GM04503 (cell line): ENCODE measurements around the gene OPRM1.
"Not testable (repeated sequence)": the region's sequence is repeated elsewhere in the genome, so short reads cannot be mapped to it uniquely, and the experiment has no call there.

Experiments
- DNase-seq: peaks from one replicate; pipeline ENCODE4 v3.0.0-alpha.2; 2012; ENCODE audit warnings: low read depth

OPRM1 gene

DNA sequence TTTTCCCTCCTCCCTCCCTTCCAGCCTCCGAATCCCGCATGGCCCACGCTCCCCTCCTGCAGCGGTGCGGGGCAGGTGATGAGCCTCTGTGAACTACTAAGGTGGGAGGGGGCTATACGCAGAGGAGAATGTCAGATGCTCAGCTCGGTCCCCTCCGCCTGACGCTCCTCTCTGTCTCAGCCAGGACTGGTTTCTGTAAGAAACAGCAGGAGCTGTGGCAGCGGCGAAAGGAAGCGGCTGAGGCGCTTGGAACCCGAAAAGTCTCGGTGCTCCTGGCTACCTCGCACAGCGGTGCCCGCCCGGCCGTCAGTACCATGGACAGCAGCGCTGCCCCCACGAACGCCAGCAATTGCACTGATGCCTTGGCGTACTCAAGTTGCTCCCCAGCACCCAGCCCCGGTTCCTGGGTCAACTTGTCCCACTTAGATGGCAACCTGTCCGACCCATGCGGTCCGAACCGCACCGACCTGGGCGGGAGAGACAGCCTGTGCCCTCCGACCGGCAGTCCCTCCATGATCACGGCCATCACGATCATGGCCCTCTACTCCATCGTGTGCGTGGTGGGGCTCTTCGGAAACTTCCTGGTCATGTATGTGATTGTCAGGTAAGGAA lies at the start of gene OPRM1:
TSS of gene OPRM1 (plus strand) at position 10 of the 612 bp plus-strand sequence. CDS start at position 315, 305 bp downstream.
- no peak for DNase-seq

DNA sequence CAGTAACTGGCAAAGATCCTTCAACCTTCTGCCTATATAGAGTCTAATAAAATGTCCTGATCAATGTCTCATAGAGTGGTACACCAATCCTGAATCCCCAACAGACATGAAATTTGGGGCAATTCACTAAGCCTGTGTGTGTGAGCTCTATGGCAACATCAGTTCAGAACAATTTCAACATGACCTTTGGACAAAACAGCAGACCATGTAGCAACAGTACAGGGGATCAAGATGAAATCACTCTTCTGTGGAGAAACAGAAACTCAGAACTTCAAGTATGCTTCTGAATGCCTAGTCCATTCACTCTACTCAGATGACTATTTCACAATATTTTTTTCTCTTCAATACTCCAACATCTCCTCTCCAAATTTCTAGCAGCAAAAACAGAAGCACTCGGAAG lies 49.1 kb upstream of the OPRM1 start:
- no peak for DNase-seq

DNA sequence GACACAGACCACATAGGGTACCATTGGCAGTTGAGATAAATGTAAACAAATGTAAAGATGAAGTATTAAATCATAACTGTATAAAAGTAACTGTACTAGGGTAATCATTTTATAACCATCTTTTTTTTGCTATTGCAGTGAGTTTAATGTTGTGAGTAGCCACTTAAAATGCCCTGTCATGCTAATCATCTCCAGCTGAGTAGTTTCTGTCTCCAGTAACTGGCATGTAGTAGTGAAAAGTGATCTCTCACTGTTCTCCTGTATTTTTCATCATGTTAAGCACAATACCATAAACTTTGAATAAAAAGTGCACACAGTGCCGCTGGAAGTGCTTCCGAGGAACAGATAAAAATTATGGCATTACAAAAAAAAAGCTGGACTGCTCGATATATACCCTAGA lies 45.0 kb upstream of the OPRM1 start:
- DNase-seq: no peak

DNA sequence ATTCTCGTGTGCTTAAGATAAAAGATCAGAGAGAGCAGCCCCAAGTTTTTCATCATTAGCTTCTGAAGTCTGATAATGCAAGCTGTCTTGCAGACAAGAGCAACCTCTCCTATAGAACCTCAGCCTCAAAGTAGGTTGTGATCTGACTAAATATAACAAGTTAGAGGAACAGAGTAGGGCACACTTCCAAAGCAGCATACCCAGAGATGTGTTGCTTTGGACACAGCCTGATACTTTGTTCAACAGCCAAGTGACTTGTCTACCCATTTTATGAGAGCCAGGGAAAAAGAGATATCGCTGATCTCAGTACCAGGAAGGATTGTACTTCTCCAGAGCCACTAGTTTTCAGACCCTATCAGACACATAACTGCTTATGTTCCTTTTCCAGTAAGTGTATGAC lies 44.2 kb upstream of the OPRM1 start:
- DNase-seq: no peak

DNA sequence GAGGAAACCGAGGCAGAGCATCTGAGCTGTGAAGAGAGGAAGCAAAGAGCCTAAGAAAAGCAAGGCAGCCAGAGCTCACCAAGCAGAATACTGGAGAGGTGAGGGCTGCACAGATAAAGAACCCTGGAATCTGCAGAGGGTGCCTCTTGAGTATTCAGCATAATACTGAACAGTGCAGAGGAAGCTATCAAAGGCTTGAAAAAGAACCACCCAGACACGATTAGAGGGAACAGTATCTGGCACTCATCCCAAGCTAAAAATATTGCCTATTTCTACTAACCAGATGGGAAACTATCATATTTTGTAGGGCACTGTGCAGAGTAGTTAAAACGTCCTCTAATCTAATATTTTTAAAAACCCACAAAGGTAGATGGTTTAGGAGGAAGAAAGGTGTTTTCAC lies 41.8 kb upstream of the OPRM1 start:
- no peak for DNase-seq

DNA sequence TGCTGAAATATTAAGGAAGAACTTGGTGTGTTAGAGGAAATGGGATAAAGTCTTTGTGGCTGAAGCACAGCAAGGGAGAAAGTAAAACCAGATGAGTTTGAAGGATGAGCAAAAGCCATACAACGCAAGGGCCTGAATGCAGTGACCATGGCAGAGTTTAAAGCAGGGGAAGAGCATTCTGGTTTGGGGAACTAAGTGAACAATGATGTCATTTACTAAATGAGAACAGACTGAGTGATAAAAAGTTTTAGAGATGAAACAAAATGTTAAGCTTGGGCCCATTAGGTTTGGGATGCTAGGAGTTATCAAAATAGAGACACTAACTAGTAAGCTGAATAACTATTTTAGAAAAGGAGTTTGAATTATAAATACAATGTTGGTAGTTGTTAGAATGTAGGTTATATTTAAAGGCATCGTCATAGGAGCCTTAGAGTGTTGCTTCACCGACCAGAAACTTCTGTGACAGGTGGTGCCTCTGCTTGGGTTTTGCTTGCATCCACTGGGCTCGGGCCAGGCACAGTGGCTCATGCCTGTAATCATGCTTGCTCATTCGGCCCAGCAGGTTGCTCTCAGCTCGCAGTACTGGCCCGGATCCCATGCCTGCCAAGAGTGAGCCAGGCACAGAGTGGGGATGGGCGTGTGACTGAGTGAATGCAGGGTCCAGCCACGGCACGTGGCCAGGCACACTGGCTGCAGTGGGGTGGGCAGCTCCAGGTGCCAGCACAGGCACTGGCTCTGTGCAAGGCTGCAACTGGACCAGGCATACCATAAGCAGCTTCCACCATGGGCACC lies 37.4 kb upstream of the OPRM1 start:
- no peak for DNase-seq

DNA sequence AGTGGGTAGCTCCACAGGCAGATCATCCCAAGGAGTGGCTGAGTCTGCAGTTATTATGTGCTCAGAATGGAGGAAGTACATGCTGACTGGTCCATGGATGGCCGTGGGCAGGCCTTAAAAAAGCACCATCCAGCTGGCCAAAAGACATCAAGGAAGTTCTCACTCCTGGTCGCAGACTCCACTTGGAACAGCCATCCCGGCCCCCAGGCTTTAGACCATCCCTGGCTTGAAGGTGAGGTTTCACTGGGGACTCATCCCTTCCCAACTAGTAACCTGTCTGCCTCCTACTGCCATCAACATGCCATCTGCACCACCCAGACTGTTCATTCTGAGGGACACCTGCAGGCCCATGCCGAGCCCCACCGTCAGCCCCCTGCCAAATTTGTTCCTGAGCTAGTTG lies 36.1 kb upstream of the OPRM1 start:
- no peak for DNase-seq

DNA sequence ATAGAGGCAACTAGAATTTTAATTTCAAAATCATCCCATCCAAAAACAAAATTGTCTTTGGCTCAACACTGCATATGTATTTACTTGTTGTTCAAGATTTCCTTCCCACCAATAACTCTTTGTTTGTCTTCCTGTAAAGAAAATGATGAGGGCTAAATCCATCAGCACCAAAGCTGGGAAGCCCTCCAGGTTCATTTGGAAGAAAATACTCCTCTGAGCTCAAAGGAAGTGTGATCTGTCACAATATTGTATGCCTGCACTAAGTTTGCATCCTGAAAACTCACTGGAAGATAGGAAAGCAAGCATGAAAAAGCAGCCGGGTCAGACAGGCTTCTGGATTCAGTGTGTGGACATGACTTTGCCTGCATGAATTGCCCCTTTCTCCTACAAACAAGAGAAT lies 28.7 kb upstream of the OPRM1 start:
- no peak for DNase-seq

DNA sequence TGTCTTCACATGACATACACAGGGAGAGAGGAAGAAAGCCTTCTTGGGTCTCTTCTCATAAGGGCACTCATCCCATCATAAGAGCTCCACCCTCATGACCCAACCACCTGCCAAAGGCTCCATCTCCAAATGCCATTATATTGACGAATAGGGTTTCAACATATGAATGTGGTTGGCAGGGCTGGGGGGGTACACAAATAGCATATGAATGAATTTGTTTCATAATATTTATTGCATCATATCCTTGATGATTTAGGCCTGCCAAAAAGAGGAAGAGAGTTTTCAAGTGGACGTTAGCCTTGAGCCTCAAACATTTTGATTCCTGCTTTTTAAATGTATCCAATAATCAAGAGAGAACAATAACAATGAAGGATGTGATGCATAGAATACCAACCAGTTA lies 26.2 kb upstream of the OPRM1 start:
- no peak for DNase-seq

DNA sequence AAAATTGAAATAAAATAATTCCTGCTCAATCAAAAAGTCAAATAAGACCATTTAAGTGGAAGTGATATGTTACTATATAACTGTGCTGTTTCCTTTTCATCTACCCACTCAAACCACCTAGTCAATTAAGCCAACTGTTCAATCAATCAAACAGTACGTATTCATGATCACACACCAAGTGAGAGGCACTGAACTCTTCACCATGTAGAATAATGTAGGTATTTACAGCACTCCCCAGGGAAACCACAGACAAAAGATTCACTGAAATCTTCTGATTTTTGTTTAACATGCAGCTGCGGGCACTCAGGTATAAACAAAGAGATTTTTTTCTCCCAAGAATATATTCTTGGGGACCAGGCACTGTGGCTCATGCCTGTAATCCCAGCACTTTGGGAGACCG lies 21.3 kb upstream of the OPRM1 start:
- DNase-seq: no peak

DNA sequence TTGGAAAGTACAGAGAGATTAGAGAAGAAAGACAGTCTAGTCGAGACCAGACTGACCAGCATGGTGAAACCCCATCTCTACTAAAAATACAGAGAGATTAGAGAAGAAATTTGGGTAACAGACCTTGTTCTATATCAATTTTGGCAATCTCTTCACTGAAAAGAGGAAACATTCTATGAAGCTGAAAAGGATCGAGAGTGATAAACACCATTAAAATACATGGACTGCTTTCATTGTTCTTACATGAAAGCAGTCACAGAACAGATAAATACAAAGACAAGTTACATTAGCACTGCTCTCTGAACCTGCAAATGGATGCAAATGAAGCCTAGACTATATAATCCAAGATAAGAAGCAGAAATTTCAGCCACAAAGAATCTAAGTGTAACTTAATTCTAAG lies 8.4 kb upstream of the OPRM1 start:
- DNase-seq: no peak

DNA sequence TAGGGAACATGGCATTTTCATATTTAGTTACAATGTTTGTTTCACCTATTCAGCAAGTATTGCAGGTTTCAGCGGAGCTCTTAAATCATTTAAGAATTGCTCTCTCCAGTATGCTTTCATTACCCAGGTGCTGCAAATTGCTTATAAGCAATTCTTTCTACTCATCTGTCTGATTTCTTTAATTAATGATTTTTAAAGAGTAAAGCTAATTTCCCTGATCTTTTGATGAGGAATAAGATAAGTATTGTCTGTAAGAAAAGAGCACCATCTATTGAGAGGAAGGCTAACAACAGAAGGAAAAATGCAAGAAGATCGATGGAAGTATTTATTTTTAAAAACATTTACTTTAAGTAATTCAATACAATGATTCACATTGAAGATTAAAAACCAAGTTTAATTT lies 2.0 kb downstream of the OPRM1 start:
- DNase-seq: no peak

DNA sequence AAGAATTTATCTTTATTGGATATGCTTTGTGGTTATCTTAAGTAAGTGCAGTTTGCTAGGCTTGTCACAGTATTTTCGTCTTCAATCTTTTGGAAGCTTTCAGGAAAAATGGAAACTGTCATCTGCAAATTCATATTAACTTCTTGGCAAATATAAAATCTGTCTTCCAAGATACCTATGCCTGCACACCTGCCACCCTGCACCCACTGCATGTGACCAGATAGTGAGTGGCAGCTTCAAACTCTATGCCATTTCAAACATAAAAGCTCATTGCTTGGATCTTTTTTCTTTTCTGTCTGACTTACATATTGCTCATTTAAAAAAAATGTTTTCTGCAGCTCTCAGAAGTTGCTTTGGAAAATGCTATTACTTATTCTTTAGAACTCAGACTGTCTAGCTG lies 14.1 kb downstream of the OPRM1 start:
- DNase-seq: no peak

DNA sequence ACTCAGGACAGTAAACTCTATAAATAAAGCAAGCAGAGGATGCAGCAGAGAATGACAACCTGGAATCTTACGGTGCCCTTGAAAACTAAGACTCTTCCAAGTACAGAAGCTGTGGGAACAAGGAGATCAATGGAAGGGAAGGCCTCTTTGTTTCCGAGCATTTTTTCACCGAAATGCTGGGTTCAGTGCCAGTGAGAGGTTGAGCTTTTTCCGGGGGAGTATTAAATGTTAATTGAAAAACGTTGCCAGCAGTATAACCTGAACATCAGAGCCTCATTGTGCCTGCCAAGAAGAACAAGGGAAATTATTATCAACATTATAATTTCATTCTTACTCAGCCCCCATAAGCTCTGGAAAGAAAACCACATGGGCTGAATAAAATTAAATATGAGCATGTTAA lies 17.5 kb downstream of the OPRM1 start:
- no peak for DNase-seq

DNA sequence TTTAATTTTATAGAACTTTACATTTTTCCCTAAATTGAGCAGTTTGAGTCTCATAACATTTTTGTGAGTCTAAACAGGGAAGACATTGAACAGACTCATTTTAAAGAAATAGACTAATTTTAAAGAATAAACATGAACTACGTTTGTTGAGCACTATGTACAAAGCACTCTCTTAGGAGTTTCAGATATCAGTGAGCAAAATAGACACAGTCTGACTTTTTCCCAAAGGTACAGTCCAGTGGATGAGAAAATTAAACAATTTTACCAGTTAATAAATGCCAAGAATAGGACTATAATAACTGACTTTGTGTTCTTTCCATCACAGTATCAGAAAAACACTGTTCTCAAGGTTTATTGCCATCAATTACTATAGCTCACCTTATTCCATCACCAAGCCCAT lies 18.1 kb downstream of the OPRM1 start:
- no peak for DNase-seq

DNA sequence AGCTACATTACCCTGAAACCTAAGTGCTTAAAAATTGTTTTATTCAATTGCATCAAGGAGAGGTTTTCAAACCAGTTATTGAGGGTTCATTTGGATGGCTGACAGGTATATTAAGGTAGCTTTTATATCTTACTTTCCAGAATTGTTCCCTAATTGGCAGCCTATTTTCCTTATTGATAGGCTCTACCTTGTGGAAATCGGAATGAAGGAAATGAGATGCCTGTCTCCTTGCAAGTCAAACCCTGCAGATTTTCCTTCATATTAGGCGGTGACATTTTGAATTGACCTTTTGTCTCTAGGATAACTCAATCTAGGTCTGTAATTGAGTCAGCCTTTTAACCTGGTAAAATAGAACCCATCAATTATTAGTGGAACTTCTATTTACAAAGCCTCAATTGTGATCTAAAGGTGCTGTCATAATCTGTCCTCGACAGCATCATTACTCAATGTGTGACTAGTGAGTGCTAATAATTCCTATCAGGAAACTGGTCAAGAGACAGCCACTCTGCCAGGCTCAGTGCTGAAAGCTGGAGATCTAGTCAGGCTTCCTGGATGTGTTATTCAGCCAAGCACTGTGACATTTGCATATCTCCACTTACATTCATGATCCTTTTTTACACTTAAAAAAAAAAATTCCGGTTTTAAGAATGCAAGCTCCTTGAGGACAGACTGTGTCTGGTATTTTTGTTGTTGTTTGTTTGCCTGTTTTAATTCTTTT lies 20.1 kb downstream of the OPRM1 start:
- no peak for DNase-seq

DNA sequence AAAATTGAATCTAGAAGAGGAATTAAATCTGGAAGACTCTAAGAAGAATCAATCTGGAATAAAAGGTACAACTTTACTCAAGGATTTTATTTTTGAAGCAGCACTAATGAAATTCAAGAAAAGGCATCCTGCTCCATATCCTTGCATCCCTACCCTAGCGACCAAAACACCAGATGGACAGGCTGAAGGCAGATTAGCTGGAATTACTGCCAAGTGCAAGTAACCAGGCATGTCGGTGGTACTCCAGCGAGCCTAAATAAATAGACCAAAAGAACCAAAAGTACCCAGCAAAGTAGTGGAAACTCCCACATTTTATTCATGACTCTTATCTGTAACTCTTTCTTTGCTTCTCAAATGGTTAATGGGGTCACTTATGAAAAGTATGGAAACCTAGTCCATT lies 21.0 kb downstream of the OPRM1 start:
- DNase-seq: no peak

DNA sequence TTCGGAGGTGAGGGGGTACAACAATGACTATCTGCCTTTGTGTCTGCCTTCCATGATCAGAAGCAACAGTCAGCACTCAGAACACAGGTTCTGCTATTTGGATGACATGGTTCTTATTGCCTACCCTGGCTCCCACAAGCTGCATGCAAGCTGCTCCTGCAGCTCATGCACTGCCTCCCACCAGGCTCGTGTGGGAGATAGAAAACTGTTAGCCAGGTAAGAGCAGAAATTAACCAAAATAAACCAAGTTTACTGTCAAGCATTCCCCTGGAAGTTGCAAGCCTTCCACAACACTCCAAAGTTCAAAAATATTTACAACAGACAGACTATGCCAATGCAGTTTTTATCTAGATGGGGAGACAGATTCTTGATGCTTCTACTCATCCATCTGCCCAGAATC lies 31.0 kb downstream of the OPRM1 start:
- DNase-seq: no peak

DNA sequence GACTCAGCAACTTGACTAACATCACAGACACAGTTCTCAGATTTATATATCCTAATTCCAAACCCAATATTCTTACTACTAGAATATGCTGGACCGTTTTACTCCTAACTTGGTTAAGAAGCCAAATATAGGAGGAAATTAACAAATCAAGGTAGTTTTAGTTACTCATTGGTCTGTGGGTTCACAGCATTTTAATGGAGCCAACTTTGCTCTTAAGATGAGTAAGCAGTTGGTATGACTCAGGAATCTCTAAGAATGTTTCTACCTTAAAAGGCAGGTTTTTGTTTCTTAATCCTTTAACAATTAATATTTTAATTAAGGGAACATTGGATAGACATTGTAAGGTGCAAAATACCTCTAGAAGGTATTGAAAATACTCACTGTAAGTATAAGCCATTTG lies 31.6 kb downstream of the OPRM1 start:
- DNase-seq: no peak

DNA sequence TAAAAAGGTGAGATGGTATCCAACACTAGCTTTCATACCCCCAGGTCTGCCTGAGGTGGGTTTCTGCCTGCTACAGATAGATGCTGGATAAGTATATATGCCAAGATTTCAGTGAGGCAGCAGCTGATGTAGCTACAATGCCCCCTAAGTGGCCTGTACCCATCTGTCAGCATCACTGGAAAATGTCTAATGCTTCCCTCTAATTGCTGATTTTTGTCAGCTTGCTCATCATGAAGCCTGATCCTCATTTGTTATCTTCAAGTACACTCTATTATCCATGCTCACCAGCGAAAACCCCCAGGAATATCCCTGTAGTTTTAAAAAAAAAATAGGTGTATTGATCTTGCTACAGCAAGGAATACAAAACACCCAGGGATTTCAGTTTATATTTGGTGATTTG lies 32.2 kb downstream of the OPRM1 start:
- DNase-seq: no peak

DNA sequence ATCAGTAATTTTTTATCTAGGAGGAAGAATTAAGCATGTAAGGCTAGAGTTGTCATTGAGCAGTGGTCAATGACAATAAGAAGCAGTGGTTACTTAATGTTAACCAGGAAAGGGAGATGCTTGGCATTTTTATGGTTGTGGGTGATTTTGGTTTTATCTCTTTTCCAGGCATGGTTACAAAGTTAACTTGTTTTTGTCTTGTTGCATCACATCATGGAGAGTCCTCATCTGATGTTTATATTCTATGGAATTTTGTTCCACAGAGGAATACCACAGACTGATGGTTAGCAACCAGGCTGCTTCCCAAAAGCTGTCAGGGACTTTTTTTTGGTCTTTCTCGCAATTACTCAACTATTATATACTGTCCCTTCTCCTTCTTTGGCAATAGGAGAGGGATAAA lies 32.7 kb downstream of the OPRM1 start:
- no peak for DNase-seq

DNA sequence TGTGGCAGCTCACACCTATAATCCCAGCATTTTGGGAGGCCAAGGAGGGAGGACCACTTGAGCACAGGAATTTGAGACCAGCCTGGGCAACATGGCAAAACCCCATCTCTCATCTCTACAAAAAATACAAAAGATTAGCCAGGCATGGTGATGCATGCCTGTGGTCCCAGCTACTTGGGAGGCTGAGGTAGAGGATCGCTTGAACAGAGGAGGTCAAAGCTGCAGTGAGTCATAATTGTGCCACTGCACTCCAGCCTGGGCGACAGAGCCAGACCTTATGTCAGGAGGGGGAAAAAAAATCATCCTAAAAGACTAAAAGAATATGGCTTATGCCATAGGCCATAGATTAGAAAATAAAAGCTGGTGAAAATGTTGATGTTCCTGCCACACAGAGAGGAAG lies 39.6 kb downstream of the OPRM1 start:
- DNase-seq: not testable (repeated sequence)

DNA sequence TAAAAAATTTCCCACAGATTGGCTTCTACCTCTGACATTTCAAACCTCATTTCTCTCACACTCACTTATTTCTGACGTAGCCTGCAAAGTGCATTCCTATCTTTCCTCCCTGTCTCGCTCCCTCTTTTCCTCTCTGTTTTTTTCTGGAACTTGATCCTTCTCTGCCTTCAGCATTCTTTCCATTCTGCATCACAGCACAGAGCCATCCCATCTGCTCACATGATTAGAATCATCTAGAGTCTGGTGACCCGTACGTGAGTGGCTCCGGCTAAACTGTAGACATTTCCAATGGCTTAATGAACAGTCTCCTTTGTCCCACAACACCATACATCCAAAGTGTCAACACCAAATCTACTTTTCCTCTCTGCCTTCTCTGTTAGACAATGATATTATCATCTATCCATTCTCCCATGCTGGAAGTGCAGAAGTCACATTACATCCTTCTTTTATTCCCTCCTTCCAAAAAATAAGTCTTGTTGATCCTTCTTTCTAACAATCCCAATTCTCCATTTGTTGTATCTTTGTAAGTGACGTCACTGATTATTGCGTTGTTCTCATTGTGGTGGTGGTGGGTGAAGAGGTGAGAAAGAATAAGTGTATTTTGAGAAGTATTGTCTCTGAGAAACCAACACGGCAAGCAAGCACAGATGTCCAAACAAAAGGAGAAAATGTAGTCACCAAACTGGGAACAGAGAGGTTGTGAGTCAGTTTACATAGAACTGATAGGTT lies 41.6 kb downstream of the OPRM1 start:
- DNase-seq: no peak
